Kidney capillary endothelial cell (primary cell): Measurements from ENCODE around the gene UFL1.

Experiments used
- DNase-seq: peaks from one replicate; pipeline ENCODE4 v3.0.0-alpha.2; 2018; ENCODE audit warnings: low spot score

UFL1 gene

DNA sequence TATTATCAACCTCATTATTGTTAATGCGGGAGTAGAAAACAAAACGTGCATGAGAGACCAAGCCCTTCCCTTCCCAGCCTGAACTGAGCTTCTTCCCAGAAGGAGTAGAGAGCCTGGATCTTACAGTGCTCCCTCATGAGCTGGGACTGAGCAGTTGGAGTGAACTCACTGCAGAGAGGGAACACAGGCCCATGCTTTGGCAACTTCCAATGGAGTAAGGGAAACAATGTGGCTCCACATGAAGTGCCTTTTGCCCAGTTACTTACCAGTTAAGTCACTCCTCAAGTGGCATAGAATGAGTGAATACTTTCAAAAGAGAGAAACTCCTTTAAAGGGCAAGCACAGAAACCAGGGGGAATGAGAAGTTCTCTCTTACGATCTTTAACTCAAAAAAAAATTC, 53.8 kb downstream of the UFL1 start:
- DNase-seq, result no peak

DNA sequence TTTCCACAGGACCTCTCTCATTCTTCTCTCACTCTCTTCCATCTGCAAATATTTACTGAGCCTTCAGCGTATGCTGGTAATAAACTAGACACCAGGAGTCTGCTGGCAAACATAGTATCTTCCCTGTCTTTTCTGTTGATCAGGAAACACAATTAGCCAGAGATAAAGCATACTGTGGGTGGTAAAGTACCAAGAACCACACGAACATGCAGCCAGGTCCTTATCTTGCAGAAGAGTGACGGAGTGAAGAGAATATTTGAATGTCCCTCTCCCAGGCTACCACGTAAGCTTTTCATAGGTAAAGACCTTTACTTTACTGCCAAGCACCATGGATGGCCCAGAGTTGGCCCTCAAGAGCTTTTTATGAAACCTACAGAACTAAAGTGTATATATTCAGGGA, 54.6 kb downstream of the UFL1 start:
- DNase-seq, result no peak

DNA sequence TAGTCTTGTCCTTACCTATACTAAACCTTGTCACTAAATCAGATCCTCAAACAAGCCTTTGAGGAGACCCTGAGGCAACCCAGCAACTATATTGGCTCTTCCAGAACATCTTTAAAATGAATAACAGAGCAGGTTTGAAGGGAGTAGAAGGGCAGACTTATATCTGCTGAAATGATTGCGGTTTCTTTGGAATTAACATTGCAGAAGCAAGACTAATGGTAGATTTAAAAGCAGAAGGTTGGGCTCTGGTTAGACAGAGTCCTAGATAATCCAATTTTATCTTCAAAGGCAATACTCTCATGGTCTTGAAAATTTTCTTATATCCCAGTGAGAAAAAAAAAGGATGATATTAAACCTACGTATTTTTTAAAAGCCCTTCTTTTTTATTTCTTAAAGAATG, 60.4 kb downstream of the UFL1 start:
- no peak for DNase-seq

DNA sequence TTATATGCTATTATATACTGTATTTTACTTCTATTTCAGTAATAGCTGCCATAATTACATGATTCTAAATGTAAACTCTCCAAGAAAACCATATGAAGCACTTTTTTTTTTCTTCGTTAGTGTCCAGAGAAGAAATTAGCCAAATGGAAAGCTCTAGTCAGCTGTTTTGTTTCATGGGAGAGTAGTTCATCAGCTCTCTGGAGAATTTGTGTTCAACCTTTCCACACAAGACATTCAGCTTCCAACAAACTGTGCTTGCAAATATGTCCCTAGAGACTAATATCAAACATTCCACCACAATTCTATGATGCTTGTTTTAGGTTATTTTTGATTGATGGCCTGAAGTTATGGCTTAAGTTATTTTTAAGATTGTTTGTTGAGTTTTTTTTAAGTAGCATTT, 60.8 kb downstream of the UFL1 start:
- DNase-seq, result no peak

DNA sequence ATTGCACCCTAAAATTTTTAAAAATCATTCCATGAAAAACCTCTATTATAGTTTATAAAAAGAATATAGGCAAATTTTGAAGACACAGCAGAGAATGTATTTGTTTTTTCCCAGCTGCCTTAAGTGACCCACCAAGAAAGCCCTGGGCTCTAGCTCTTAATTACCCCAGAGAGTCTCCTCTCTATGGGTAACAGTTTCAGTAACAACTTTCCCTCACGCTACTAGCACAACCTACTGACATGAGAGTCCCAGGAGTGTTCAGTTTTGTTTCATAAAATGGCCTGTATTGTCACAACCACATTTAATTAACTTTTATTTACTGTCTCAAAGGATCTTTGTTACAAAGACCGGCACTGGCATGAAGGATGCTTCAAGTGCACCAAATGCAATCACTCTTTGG, 82.8 kb downstream of the UFL1 start:
- DNase-seq, result no peak
